ENCODE data around the gene RIMOC1.
"Not testable (repeated sequence)": the region's sequence is repeated elsewhere in the genome, so short reads cannot be mapped to it uniquely, and the experiment has no call there.

The RIMOC1 gene

DNA sequence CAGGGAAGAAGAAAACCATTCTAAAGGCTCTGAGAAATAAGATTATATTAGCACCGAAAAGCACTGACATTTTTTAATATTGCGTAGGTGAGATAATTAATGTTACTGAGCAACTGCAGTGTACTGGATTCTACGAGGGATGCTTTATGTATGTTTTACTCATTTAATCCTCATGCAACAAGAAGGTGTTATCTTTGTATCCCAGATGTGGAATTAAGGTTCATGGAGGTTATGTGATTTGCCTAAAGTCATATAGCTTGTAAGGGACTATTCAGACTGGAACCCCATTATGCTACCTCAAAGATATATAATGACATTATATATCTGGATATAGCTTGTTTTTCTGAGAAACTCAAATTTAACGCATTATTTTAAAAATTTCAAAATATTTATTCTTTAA, 23.5 kb downstream of the RIMOC1 start:
- FAIRE-seq (no peak), DNase-seq (ENCODE audit: insufficient read length) (no peak)
- no peak for TF ChIP-seq TAF1 (IDR thresholded peaks at IDR 0.05; ENCODE audit: borderline replicate concordance, low read depth, low read length)
- TF ChIP-seq POLR2AphosphoS5 (IDR thresholded peaks at IDR 0.05; ENCODE audit: low read depth, low read length): no peak
- TF ChIP-seq POLR2A (IDR thresholded peaks at IDR 0.05; ENCODE audit: low read depth, low read length): no peak

DNA sequence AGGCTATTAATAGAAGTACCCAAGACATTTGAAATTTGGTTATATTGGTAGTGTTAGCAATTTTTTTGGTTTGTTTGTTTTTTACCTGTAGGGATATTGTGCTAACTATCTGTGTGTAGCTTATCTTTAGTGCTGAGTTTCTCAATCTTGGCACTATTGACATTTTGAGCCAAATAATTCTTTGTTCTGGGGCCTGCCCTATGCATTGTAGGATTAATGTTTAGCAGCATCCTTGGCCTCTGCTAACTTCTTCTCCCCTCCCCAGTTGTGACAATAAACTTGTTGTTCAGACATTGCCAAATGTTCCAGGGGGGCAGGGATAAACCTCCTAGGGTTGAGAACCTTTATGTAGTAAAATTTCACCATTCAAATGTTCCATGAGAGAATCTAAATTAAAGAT, 24.9 kb downstream of the RIMOC1 start:
- DNase-seq (ENCODE audit: insufficient read length) (no peak), FAIRE-seq (no peak)
- TF ChIP-seq POLR2A (IDR thresholded peaks at IDR 0.05; ENCODE audit: low read depth, low read length) (no peak), POLR2AphosphoS5 (IDR thresholded peaks at IDR 0.05; ENCODE audit: low read depth, low read length) (no peak)

DNA sequence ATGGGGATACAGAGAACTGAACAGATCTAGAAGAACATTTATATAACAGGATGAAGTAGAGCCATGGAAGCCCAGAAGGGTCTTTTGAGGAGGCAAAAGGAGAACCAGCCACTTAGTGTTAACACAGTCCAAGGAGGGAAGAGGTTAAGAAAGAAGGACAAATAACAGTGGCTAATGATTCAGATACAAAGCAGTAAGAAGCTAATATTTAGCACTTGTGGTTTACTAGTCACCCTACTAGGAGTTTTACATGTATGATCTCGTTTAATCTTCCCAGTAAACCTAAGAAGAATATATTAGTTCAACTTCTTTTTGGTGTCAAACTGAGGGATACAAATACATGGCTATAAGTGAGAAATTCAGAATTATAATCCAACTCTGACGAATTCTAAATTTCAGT, 28.6 kb downstream of the RIMOC1 start:
- no peak for FAIRE-seq
- TF ChIP-seq POLR2A (IDR thresholded peaks at IDR 0.05; ENCODE audit: low read depth, low read length) (no peak), POLR2AphosphoS5 (IDR thresholded peaks at IDR 0.05; ENCODE audit: low read depth, low read length) (no peak), TAF1 (IDR thresholded peaks at IDR 0.05; ENCODE audit: borderline replicate concordance, low read depth, low read length) (no peak)
- DNase-seq (ENCODE audit: insufficient read length): no peak

DNA sequence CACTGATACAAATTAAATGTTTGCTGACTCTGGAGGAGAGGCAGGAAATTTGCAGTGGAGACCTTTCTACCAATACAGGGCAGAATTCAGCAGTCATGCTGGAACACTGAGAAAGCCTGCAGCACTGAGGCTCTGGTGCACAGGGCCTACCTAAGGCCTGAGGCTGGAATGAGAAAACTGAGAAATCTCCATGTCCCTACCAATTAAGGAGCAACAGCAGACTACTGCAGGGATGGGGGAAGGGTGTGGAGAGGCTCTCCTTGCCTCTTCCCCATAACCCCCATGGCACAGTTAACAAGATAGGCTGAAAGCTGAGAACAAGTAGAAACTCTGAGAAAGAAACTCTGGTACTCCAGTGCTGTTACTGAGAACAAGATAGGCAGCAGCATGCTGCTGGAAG, 31.4 kb downstream of the RIMOC1 start:
- FAIRE-seq (no peak), DNase-seq (ENCODE audit: insufficient read length) (no peak)
- TF ChIP-seq TAF1 (IDR thresholded peaks at IDR 0.05; ENCODE audit: borderline replicate concordance, low read depth, low read length): no peak
- no peak for TF ChIP-seq POLR2AphosphoS5 (IDR thresholded peaks at IDR 0.05; ENCODE audit: low read depth, low read length)
- no peak for TF ChIP-seq POLR2A (IDR thresholded peaks at IDR 0.05; ENCODE audit: low read depth, low read length)

DNA sequence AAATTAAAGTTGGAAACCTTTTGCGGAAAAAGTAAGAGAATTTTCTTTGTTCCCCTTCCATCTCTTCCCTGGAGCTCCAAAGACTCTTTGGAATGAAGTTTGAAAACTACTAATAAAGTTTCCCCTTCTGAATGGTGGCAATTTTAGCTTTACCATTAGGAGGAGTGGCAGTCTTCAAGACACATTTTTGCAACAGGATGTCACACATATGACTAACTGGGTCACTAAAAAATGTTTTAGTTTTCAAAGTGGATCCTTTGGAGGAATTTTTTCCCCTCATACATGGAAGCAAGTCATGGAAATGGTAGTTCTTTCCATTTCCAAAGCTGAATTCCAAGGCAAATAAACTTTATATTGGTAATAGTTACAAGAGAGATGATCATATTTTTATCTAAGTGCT, 36.5 kb downstream of the RIMOC1 start:
- DNase-seq (ENCODE audit: insufficient read length) (no peak), FAIRE-seq (no peak)
- TF ChIP-seq POLR2AphosphoS5 (IDR thresholded peaks at IDR 0.05; ENCODE audit: low read depth, low read length): no peak
- no peak for TF ChIP-seq POLR2A (IDR thresholded peaks at IDR 0.05; ENCODE audit: low read depth, low read length)
- no peak for TF ChIP-seq TAF1 (IDR thresholded peaks at IDR 0.05; ENCODE audit: borderline replicate concordance, low read depth, low read length)

DNA sequence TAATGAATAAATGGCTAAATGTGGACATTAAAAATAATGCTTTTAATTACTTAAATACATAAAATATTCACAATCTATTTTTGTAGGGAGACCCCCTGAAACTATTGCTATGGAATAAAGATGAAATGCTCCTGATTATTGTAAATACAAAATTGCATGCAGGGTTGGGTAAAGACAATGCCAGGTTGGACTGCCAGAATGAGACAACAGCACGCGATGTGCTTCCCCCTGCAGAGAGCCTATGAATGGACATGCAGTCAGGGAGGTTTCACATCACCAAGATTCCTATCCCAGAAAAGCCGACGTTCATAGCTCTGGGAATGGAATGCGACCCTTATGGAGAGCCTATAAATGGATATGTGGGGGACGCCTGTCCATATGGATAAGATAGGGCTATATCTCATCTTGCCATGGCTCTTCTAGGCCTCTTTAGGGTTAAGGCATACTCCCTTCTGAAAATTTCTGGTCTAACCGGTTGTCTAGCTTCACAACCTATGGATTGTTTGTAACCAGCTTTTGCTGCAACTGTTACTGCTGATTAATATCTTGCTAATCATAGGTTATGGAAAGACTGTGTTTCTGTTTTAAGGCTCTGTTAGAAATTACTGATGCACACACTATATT, 41.3 kb downstream of the RIMOC1 start:
- not testable (repeated sequence) for FAIRE-seq; DNase-seq (ENCODE audit: insufficient read length)

DNA sequence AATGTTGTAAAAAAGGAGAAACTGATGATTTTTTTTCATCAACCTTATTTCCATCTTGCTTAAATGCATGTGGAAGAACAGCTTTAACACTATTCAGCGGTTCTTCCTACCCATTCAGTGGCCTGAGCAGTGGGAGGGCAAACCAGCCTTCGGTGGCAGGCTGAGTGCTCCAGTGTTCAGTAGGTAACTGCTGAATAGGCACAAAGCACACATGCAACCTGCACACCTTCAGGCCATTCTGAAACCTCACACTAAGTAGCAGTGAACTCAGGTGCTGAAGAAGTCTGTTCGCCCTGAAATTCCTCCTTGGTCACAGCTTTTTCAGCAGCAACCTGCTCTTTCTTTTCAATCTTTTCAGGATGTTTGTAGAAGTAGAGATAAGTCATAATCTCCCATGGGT, 47.1 kb downstream of the RIMOC1 start:
- no peak for TF ChIP-seq TAF1 (IDR thresholded peaks at IDR 0.05; ENCODE audit: borderline replicate concordance, low read depth, low read length)
- no peak for TF ChIP-seq POLR2AphosphoS5 (IDR thresholded peaks at IDR 0.05; ENCODE audit: low read depth, low read length)
- no peak for TF ChIP-seq POLR2A (IDR thresholded peaks at IDR 0.05; ENCODE audit: low read depth, low read length)
- no peak for DNase-seq (ENCODE audit: insufficient read length)
- no peak for FAIRE-seq

Measured in GM12892 (cell line).